Gastrocnemius medialis (tissue), 4 donors: ENCODE measurements around the gene ZFYVE26.

Experiments
- POLR2A ChIP-seq, 2 donors: fragments of 450-650 bp; IDR thresholded peaks; one replicate each; pipeline ENCODE4 v1.6.1; 2017; ENCODE audit warnings: antibody characterized with exemption in 2 of 2, mild to moderate bottlenecking in 2 of 2, moderate library complexity in 2 of 2
- TF ChIP-seq, protein P1 (sequence below), 5 experiments: fragments of 450-650 bp in 3 of 5; fragments of 200-600 bp in 2 of 5; sonication (generic) in 2 of 5; IDR thresholded peaks in 4 of 5; conservative IDR thresholded peaks in 1 of 5; 1 replicate in 4 of 5; 2 replicates in 1 of 5; pipeline ENCODE4 v1.5.1; 2016 to 2019; ENCODE audit warnings: antibody characterized with exemption in 5 of 5, mild to moderate bottlenecking in 3 of 5, moderate library complexity in 3 of 5

- TF ChIP-seq, protein P1, sequence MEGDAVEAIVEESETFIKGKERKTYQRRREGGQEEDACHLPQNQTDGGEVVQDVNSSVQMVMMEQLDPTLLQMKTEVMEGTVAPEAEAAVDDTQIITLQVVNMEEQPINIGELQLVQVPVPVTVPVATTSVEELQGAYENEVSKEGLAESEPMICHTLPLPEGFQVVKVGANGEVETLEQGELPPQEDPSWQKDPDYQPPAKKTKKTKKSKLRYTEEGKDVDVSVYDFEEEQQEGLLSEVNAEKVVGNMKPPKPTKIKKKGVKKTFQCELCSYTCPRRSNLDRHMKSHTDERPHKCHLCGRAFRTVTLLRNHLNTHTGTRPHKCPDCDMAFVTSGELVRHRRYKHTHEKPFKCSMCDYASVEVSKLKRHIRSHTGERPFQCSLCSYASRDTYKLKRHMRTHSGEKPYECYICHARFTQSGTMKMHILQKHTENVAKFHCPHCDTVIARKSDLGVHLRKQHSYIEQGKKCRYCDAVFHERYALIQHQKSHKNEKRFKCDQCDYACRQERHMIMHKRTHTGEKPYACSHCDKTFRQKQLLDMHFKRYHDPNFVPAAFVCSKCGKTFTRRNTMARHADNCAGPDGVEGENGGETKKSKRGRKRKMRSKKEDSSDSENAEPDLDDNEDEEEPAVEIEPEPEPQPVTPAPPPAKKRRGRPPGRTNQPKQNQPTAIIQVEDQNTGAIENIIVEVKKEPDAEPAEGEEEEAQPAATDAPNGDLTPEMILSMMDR (IDR thresholded peaks at IDR 0.05 in 4 of 5, conservative IDR thresholded peaks at IDR 0.05 in 1 of 5) = no peak
- no peak for TF ChIP-seq POLR2A (IDR thresholded peaks at IDR 0.05)
Observed at GRCh38 chr14:67773844-67774377, 42.5 kb downstream of the ZFYVE26 start.
